Heart right ventricle (tissue), 16 donors: ENCODE data around the gene HAO2. TPM values are rescaled to one million over a fixed set of nuclear protein-coding genes. Genes with fewer than 3 reads are reported as not detected.

Source experiments
- ATAC-seq, 8 donors: fragments of 200-7000 bp; cut with Tn5 transposase; one replicate each; pipeline ENCODE4 v1.9.1; 2020; ENCODE audit warnings: mild to moderate bottlenecking in 8 of 8, moderate library complexity in 8 of 8, moderate number of reproducible peaks in 1 of 8
- DNase-seq, 2 donors: peaks; one replicate each; pipeline ENCODE4 v3.0.0-alpha.2; 2020
- H3K27ac ChIP-seq, 10 donors: fragments of 200-600 bp; sonication (generic) in 2 of 10; one replicate each; pipeline versions ENCODE4 v1.5.0 to v1.8.0; 2020 to 2022; ENCODE audit warnings: mild to moderate bottlenecking in 3 of 10
- H3K27me3 ChIP-seq, 7 donors: fragments of 200-600 bp; one replicate each; pipeline ENCODE4 v1.8.0; 2021 to 2022; ENCODE audit warnings: mild to moderate bottlenecking in 2 of 7
- H3K36me3 ChIP-seq, 9 donors: fragments of 200-600 bp; sonication (generic) in 1 of 9; one replicate each; pipeline versions ENCODE4 v1.5.0 to v1.8.0; 2020 to 2022; ENCODE audit warnings: mild to moderate bottlenecking in 2 of 9
- H3K4me1 ChIP-seq, 9 donors: fragments of 200-600 bp; sonication (generic) in 1 of 9; one replicate each; pipeline versions ENCODE4 v1.5.0 to v1.8.0; 2020 to 2022; ENCODE audit warnings: mild to moderate bottlenecking in 4 of 9
- H3K4me3 ChIP-seq, 10 donors: fragments of 200-600 bp; sonication (generic) in 2 of 10; one replicate each; pipeline versions ENCODE4 v1.5.0 to v1.8.0; 2020 to 2022; ENCODE audit warnings: mild to moderate bottlenecking in 7 of 10, moderate library complexity in 2 of 10
- H3K9me3 ChIP-seq, 11 donors: fragments of 200-600 bp in 10 of 11; sonication (generic) in 2 of 11; one replicate each; pipeline versions ENCODE4 v1.5.0 to v1.8.0; 2013 to 2022; ENCODE audit warnings: mild to moderate bottlenecking in 2 of 11, control low read depth in 1 of 11, moderate library complexity in 1 of 11
- WGBS, 2 donors: extraction: QIAGEN DNeasy Blood & Tissue Kit; methylation state at CpG; one replicate each; pipeline ENCODE4 v1.1.7; 2013; ENCODE audit warnings: inconsistent platforms in 1 of 2; 5-methylcytosine and 5-hydroxymethylcytosine counted together
- intact Hi-C, 10 donors: fragments of 100-400 bp; cut with DNase I; formaldehyde crosslinking; loops; one replicate each; pipeline versions ENCODE4 v1.11.1 to v1.14.2; 2022
- polyA plus RNA-seq, 2 donors: library from polyadenylated mRNA; stranded (reverse); fragments of 200-250 nt; gene quantifications; one replicate each; pipeline ENCODE4 v1.2.3, GENCODE V29; 2013
- total RNA-seq, 10 donors: library from RNA; stranded (reverse); fragmentation: NEBNext Ultra II Directional in 3 of 10; extraction: Animal tissue kit (Norgen Biotek cat#: 25700) in 3 of 10; gene quantifications; one replicate each; pipeline versions ENCODE4 v1.2.1 to v1.2.4, GENCODE V29; 2021 to 2023
- TF ChIP-seq, protein P1 (sequence below), 9 donors: fragments of 200-600 bp; sonication (generic) in 2 of 9; IDR thresholded peaks; one replicate each; pipeline versions ENCODE4 v1.5.0 to v1.8.0; 2021 to 2022; ENCODE audit warnings: antibody characterized with exemption in 9 of 9, mild to moderate bottlenecking in 5 of 9, moderate library complexity in 1 of 9
- donor health status: Arrhythmogenic right ventricular cardiomyopathy.
- donor health status: ischemic (EF 13 %, LVEDD 7.1; RV severe dilation, severe dysfunction).
- donor health status: healthy with polysubstance abuse.
- donor health status: DM: no; HTN: yes; CAD: no.
- donor health status: DM: no; HTN: no; CAD: no.
- donor health status: ischemic (EF 25% LVEDD 6.9; RV normal size, moderate dysfunction).
- donor health status: ischemic (EF 25% LVEDD 5.7; RV mildly dilated, moderate dysfunction).
- donor health status: healthy.
- donor health status: DM: yes; HTN: yes; CAD: no.
- donor health status: Ischemic cardiomyopathy.
- donor health status: ischemic (EF 35%, LVEDD 5.7; RV mildly dilated, moderate dysfunction).
- donor health status: nonischemic (EF 11% LVEDD 7.7; RV severe dilation, severe dysfunction).
- donor health status: DM: yes; HTN: yes; CAD: no.
- donor health status: PGD.
- donor health status: ischemic (EF 29% LVEDD 5.4; RV normal size, mild dysfunction).
- donor health status: nonischemic (EF 23%, LVEDD 6.1; RV moderate dilation, normal function).

Gene HAO2
- total and polyA plus RNA-seq, 12 donors, result 0.01 TPM; not detected in 11

DNA sequence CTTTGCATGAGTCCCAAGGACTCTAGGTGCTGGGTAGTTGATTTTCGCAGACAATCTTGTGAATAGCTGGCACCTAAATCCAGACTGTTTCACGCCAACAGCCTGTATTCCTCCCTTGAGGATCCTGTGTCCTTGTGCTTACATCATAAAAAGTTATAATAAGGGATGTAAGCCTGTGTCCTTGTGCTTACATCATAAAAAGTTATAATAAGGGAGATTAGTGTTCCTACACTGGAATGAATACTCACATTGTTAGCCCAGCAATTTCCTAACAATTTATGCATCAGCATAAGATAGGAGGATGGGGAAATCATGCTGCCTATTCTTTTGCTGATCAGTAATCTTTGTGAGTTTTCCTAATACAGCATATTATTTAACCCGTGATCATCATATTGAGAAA lies 42.4 kb downstream of the HAO2 start:
- ATAC-seq, result no peak

DNA sequence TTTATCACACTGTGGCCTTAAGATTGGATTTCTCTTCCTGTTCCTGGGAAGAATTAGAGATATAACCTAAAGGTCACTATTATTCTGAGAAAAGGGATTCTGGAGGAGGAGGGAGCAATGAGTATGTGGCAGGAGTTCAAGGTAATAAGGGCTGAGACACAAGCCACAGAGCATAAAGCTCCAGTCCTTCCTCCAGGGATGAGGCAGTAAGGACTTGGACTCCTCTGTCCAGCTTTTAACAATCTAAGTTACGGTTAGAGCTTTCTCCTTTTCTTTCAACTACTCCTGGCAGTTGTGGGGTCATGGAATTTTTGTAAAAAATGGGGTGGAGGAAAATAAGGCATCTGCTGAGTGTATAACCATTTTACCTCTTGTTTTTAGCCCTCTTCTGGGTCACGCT lies 46.4 kb downstream of the HAO2 start, which contains the start of gene HSD3B2:
Gene HSD3B2, plus strand, starts transcription at position 201 of the 400 bp plus-strand sequence. CDS start 270 bp downstream, outside the sequence.
- Histone ChIP-seq H3K9me3 (no peaks in the 10 kb centered on the region), H3K27me3 (no peaks in the 10 kb centered on the region), H3K36me3 (no peaks in the 10 kb centered on the region), H3K4me3 (no peak within 1 kb of the TSS), H3K4me1 (no peaks in the 10 kb centered on the region), H3K27ac (no peak within 1 kb of the TSS)
- TF ChIP-seq, protein P1, sequence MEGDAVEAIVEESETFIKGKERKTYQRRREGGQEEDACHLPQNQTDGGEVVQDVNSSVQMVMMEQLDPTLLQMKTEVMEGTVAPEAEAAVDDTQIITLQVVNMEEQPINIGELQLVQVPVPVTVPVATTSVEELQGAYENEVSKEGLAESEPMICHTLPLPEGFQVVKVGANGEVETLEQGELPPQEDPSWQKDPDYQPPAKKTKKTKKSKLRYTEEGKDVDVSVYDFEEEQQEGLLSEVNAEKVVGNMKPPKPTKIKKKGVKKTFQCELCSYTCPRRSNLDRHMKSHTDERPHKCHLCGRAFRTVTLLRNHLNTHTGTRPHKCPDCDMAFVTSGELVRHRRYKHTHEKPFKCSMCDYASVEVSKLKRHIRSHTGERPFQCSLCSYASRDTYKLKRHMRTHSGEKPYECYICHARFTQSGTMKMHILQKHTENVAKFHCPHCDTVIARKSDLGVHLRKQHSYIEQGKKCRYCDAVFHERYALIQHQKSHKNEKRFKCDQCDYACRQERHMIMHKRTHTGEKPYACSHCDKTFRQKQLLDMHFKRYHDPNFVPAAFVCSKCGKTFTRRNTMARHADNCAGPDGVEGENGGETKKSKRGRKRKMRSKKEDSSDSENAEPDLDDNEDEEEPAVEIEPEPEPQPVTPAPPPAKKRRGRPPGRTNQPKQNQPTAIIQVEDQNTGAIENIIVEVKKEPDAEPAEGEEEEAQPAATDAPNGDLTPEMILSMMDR (IDR thresholded peaks at IDR 0.05), result no peak
- DNase-seq, result no peak
- 71 to 79% methylated on average over 2 of the region's 2 CpGs for WGBS, 2 donors
- no peak for ATAC-seq
- intact Hi-C loops, result no loop called here

More for the DNA sequence above, 42.4 kb downstream of the HAO2 start:
- H3K9me3 ChIP-seq, result peaks cover 0 to 22% (median 0%) of the 10 kb centered on the region in 11 donors
- WGBS, 2 donors, result 77 to 80% methylated on average over 3 of the region's 3 CpGs
- no peaks in the 10 kb centered on the region for H3K36me3 ChIP-seq
- intact Hi-C loops, result no loop called here
- DNase-seq, result no peak
- no peaks in the 10 kb centered on the region for H3K27me3 ChIP-seq
- H3K4me1 ChIP-seq, result no peaks in the 10 kb centered on the region
- no peak overlapping the region for H3K4me3 ChIP-seq
- H3K27ac ChIP-seq, result no peak overlapping the region
- TF ChIP-seq, protein P1 (IDR thresholded peaks at IDR 0.05), result no peak

DNA sequence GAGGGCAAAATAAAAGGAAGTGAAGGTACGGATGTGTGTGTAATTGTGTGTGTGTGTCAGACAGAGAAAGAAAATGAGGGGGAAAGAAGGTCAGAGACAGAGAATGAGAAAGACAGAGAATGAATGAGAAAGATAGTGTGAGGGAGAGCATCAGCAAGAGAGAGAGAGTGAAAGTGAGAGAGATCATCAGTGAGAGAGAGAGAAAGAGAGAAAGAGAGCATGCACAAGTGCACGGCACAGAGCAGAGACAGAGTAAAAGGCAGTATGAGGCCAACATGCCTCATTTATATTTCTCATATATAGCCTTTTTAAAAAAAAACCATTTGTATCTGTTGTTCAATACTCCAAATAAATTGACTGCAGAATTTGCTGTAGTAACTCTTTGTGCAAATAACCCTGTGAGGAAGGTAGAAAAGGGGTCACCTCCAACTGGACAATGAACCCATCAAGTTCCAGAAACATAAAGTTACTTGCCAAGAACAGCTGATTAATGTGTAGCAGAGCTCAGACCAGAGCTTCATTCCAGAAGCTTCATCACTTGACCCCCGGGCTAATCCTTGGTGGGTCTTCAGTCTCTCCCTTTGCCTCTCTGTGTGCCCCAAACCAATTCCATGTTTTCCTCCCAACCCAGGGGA lies 47.5 kb downstream of the HAO2 start:
- H3K4me3 ChIP-seq, result no peak overlapping the region
- no peaks in the 10 kb centered on the region for H3K4me1 ChIP-seq
- H3K9me3 ChIP-seq, result no peaks in the 10 kb centered on the region
- DNase-seq (no peak), ATAC-seq (no peak)
- TF ChIP-seq, protein P1 (IDR thresholded peaks at IDR 0.05), result no peak
- no peaks in the 10 kb centered on the region for H3K36me3 ChIP-seq
- H3K27me3 ChIP-seq, result no peaks in the 10 kb centered on the region
- H3K27ac ChIP-seq, result no peak overlapping the region
- intact Hi-C loops, result no loop called here
- WGBS, 2 donors, result 70 to 81% methylated on average over 3 of the region's 3 CpGs

DNA sequence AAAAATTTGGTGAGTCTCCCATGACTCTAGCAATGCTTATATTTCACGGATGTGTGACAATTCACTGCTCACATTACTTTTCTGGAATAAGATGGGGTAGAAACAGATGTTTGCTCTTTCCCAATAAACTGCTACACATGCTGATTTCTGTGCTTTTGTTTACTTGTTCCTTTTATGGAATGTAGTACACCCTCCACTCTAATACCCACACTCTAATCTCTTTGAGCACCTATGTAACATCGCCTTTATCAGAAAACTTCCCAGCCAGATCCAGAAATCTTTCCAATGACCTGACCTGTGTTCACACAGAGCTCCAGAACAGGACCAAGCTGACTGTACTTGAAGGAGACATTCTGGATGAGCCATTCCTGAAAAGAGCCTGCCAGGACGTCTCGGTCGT lies 50.5 kb downstream of the HAO2 start:
- TF ChIP-seq, protein P1 (IDR thresholded peaks at IDR 0.05), result no peak
- intact Hi-C loops, result no loop called here
- H3K36me3 ChIP-seq, result no peaks in the 10 kb centered on the region
- no peaks in the 10 kb centered on the region for H3K9me3 ChIP-seq
- H3K27me3 ChIP-seq, result no peaks in the 10 kb centered on the region
- ATAC-seq (no peak), DNase-seq (no peak)
- H3K4me1 ChIP-seq, result no peaks in the 10 kb centered on the region
- H3K27ac ChIP-seq, result no peak overlapping the region
- WGBS, 2 donors, result 88 to 91% methylated on average over 5 of the region's 5 CpGs
- H3K4me3 ChIP-seq, result no peak overlapping the region
